GM12891 (cell line): Measurements from ENCODE around the gene EXOC1.

Experiments used
- POLR2A ChIP-seq: IDR thresholded peaks from 2 replicates; pipeline ENCODE4 v1.6.1; 2011; ENCODE audit warnings: low read depth, low read length, control low read depth
- POLR2AphosphoS5 ChIP-seq: IDR thresholded peaks from 2 replicates; pipeline ENCODE4 v1.6.1; 2011; ENCODE audit warnings: low read depth, low read length, control low read depth
- POU2F2 ChIP-seq: IDR thresholded peaks from 2 replicates; pipeline ENCODE4 v1.6.1; 2011; ENCODE audit warnings: low read depth, mild to moderate bottlenecking, control low read depth, low read length, moderate library complexity
- SPI1 ChIP-seq: IDR thresholded peaks from 2 replicates; pipeline ENCODE4 v1.6.1; 2011; ENCODE audit warnings: low read depth, low read length, control low read depth
- TAF1 ChIP-seq: IDR thresholded peaks from 2 replicates; pipeline ENCODE4 v1.6.1; 2011; ENCODE audit warnings: low read depth, low read length, control low read depth

DNA sequence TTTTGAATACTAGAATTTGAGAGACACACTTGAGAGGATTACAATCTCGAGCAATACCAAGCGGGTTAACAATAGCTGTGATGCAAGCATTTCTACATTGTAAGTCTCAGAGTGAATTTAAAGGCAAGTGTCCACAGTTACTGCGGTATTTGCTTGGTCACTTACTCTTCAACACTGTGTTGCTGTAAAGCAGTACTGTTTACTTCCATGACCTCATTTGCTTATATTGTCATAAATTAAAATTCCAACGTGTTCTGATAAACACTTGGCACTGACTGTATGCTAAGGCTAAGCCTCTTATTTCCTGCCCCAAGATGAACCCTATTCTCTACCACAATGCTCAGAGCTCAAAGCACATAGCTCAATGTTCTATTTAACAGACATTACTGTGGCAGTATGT lies 22.7 kb upstream of the EXOC1 start:
- TF ChIP-seq POLR2A (no peak), POLR2AphosphoS5 (no peak), TAF1 (no peak), SPI1 (no peak), POU2F2 (no peak)
